BJ (cell line): ENCODE measurements around the gene LIMK2. TPM values are rescaled to one million over a fixed set of nuclear protein-coding genes. Genes with fewer than 3 reads are reported as not detected.

Experiments used
- CTCF ChIA-PET: fragments of 350-600 bp; formaldehyde crosslinking; extraction: SDS; loops from one replicate; lab custom pipeline; 2021; ENCODE audit warnings: antibody characterized with exemption, inconsistent platforms; lab: Yijun Ruan, JAX
- POLR2A ChIA-PET: fragments of 300-600 bp; sonication (Branson Sonifier 250); formaldehyde crosslinking; extraction: SDS; loops from one replicate; lab custom pipeline; 2021; ENCODE audit warnings: antibody characterized with exemption; lab: Charles Lee
- DNase-seq: peaks from one replicate; pipeline ENCODE4 v3.0.0-alpha.2; 2011; ENCODE audit warnings: low read depth
- H3K27me3 ChIP-seq: 2 replicates; pipeline ENCODE4 v1.6.0; 2011; ENCODE audit warnings: low read length; ENCODE audit not compliant: control insufficient read depth, insufficient read depth
- H3K36me3 ChIP-seq: 2 replicates; pipeline ENCODE4 v1.5.1; 2011; ENCODE audit warnings: low read length; ENCODE audit not compliant: control insufficient read depth, insufficient read depth
- H3K4me3 ChIP-seq: 2 replicates; pipeline ENCODE4 v1.5.1; 2011; ENCODE audit warnings: low read depth, mild to moderate bottlenecking, control low read depth, low read length
- polyA plus RNA-seq: library from polyadenylated mRNA; depleted of rRNA; stranded (reverse); fragments of >200 nt; gene quantifications from 2 replicates; pipeline ENCODE4 v1.2.3, GENCODE V29; 2011
- TF ChIP-seq, protein P1 (sequence below): IDR thresholded peaks from 2 replicates; pipeline ENCODE4 v1.5.1; 2011; ENCODE audit warnings: low read depth, mild to moderate bottlenecking, control low read depth, inconsistent platforms, low read length, moderate library complexity; ENCODE audit not compliant: insufficient read depth

The LIMK2 gene
- polyA plus RNA-seq, 1 experiment, result 5.5 TPM

DNA sequence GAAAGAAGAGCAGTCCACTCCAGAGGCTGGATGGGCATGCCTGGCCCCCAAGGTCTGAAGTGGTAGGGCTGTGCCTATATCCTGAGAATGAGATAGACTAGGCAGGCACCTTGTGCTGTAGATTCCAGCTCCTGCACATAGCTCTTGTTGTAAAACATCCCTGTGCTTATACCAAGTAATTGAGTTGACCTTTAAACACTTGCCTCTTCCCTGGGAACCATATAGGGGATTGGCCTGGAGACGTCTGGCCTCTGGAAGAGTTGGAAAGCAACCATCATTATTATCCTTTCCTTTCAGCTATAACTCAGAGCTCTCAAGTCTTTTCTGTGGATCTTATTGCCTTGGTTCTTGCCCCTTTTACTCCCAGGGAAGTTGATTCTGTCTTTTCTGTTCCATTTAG is 15.1 kb downstream of the LIMK2 start:
- DNase-seq, result no peak
- TF ChIP-seq, protein P1, sequence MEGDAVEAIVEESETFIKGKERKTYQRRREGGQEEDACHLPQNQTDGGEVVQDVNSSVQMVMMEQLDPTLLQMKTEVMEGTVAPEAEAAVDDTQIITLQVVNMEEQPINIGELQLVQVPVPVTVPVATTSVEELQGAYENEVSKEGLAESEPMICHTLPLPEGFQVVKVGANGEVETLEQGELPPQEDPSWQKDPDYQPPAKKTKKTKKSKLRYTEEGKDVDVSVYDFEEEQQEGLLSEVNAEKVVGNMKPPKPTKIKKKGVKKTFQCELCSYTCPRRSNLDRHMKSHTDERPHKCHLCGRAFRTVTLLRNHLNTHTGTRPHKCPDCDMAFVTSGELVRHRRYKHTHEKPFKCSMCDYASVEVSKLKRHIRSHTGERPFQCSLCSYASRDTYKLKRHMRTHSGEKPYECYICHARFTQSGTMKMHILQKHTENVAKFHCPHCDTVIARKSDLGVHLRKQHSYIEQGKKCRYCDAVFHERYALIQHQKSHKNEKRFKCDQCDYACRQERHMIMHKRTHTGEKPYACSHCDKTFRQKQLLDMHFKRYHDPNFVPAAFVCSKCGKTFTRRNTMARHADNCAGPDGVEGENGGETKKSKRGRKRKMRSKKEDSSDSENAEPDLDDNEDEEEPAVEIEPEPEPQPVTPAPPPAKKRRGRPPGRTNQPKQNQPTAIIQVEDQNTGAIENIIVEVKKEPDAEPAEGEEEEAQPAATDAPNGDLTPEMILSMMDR, result no peak
- Histone ChIP-seq H3K27me3 (no peaks in the 10 kb centered on the region), H3K4me3 (no peak overlapping the region), H3K36me3 (no peaks in the 10 kb centered on the region)
- ChIA-PET POLR2A (no interaction called here), CTCF (interaction anchor here (1.1 to 3.8 kb wide), 4 partner anchors 9 to 78 kb away, joined by 3 to 20 read pairs (median 8); partner anchors contain the start of gene LIMK2)

DNA sequence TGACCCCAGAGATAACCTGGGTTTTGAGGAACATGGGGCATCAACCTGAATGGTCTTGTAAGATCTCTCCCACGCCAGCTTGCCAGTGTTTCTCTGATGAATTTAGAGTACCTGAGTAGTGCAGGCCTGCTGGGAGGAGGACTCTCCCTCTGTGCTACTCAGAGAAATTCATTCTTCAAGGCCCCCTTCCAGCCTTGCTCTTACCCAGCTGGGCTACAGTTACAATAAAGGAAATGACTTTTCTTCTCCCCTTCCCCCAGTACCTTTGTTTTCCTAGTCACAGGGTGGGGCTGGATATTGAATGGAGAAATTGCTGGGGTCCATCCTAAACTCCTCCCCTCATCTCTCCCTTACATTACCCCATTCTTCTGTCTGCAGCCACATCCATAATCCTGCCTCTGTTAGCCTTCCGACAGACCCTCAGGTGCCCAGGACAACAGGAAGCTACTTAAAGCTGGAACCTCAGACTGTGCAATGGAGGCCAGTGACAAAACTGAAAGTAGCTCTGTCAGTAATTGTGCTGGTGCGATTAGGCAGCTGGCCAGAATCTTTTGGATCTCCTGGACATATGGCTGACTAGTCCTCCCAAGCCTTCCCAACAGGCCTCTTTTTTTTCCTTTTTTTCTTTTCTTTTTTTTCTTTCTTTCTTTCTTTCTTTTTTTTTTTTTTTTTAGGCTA is 17.4 kb downstream of the LIMK2 start:
- TF ChIP-seq, protein P1, result no peak
- H3K4me3 ChIP-seq, result no peak overlapping the region
- no peaks in the 10 kb centered on the region for H3K36me3 ChIP-seq
- POLR2A ChIA-PET, result interaction anchor here (0.7 kb wide), 1 partner anchor 105 kb away, joined by 9 read pairs; no protein-coding TSS in a partner anchor
- DNase-seq, result no peak
- CTCF ChIA-PET, result interaction anchor here (0.6 to 4.4 kb wide), 8 partner anchors 11 to 1618 kb away, joined by 3 to 29 read pairs (median 6); partner anchors contain the start of genes LIMK2 and SELENOM
- no peaks in the 10 kb centered on the region for H3K27me3 ChIP-seq

DNA sequence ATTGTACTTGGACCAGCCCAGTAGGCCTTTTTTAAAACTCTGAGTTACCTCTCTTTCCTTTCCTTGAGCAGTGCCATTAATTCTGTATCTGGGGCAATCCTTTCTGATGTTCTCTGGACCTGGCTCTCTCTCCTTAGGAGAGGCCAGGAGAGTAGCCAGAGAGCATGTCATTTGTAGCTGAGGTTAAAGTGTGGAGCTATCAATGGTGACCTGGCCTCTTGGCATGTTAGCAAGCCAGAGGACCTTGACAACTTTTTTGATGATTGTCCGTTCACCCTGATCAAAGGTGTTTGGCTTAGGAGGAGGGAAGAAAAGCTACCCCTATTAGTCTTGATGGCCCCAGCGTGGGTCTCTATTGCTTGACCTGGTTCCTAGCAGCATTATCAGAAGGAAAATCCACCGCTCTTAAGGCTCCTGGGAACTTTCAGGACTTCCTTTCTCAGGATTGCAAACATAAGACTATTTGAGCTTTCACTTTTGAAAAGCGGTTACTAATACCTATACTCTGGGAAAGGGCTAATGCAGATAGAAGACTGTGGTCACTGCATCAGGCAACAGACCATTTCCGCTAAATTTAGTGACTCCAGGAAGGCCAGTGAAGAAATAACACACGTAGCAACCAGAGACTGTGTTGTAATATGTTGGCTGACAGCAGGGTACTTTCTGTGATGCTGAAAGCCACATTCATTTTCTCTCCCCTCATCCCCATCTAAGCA is 18.2 kb downstream of the LIMK2 start:
- no peaks in the 10 kb centered on the region for H3K27me3 ChIP-seq
- TF ChIP-seq, protein P1, result no peak
- ChIA-PET POLR2A (no interaction called here), CTCF (interaction anchor here (0.5 to 4.4 kb wide), 23 partner anchors 11 to 1618 kb away, joined by 3 to 29 read pairs (median 5); partner anchors contain the start of genes LIMK2, PLA2G3 and SELENOM)
- no peak overlapping the region for H3K4me3 ChIP-seq
- DNase-seq, result no peak
- no peaks in the 10 kb centered on the region for H3K36me3 ChIP-seq

GRCh38 chr22:31230871-31231621 is 18.9 kb downstream of the LIMK2 start:
- TF ChIP-seq, protein P1, result peak; percentile 81
- CTCF ChIA-PET, result interaction anchor here (0.5 to 4.4 kb wide), 27 partner anchors 10 to 284 kb away, joined by 3 to 29 read pairs (median 5); partner anchors contain the start of genes LIMK2, PLA2G3 and SELENOM
- DNase-seq, result no peak
- POLR2A ChIA-PET, result no interaction called here
- Histone ChIP-seq H3K36me3 (no peaks in the 10 kb centered on the region), H3K27me3 (no peaks in the 10 kb centered on the region), H3K4me3 (no peak overlapping the region)

DNA sequence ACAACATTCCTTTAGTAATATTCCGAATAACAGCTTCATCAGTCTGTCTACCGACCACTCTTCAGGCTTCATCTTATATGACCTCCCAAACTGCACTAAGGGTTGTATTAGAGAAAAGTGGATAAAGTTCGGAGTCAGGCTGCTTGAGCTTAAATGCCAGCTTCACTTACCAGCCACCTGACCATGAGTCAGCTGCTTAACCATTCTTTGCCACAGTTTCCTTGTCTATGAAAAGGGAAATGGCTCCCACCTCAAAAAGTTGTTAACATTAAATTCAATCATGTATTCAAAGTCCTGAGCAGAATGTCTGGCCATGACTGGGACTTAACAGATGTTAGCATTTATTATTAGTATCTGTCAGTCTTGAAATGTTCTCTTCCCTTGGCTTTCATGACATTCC is 20.9 kb downstream of the LIMK2 start:
- no peaks in the 10 kb centered on the region for H3K36me3 ChIP-seq
- no peak for DNase-seq
- ChIA-PET CTCF (interaction anchor here (1.1 to 4.4 kb wide), 10 partner anchors 8 to 286 kb away, joined by 3 to 29 read pairs (median 12); partner anchors contain the start of genes LIMK2 and SELENOM), POLR2A (no interaction called here)
- no peaks in the 10 kb centered on the region for H3K27me3 ChIP-seq
- H3K4me3 ChIP-seq, result no peak overlapping the region
- TF ChIP-seq, protein P1, result no peak
